GM10248 (cell line): ENCODE measurements around the gene CDH23.

Experiments used
- CTCF ChIA-PET: fragments of 300-600 bp; sonication (Branson Sonifier 250); formaldehyde crosslinking; extraction: SDS; loops from one replicate; lab custom pipeline; 2021; ENCODE audit warnings: antibody characterized with exemption; lab: Yijun Ruan, JAX
- POLR2A ChIA-PET: fragments of 350-650 bp; sonication (Branson Sonifier 250); formaldehyde crosslinking; extraction: SDS; loops from one replicate; lab custom pipeline; 2020; ENCODE audit warnings: antibody characterized with exemption; lab: Yijun Ruan, JAX
- DNase-seq: peaks from one replicate; pipeline ENCODE4 v3.0.0; 2012; ENCODE audit errors: extremely low spot score
- TF ChIP-seq, protein P1 (sequence below): IDR thresholded peaks from 2 replicates; pipeline ENCODE4 v1.5.1; 2012; ENCODE audit warnings: mild to moderate bottlenecking, low read depth; ENCODE audit errors: extremely low read depth, missing control alignments, control extremely low read depth

The CDH23 gene

GRCh38 chr10:71752391-71753090 lies 355.8 kb downstream of the CDH23 start:
- POLR2A ChIA-PET: no interaction called here
- DNase-seq: no peak
- CTCF ChIA-PET: interaction anchor here (0.8 to 1.4 kb wide), 7 partner anchors 10 to 144 kb away, joined by 3 to 4 read pairs (median 3); partner anchors contain the start of gene VSIR
- TF ChIP-seq, protein P1, sequence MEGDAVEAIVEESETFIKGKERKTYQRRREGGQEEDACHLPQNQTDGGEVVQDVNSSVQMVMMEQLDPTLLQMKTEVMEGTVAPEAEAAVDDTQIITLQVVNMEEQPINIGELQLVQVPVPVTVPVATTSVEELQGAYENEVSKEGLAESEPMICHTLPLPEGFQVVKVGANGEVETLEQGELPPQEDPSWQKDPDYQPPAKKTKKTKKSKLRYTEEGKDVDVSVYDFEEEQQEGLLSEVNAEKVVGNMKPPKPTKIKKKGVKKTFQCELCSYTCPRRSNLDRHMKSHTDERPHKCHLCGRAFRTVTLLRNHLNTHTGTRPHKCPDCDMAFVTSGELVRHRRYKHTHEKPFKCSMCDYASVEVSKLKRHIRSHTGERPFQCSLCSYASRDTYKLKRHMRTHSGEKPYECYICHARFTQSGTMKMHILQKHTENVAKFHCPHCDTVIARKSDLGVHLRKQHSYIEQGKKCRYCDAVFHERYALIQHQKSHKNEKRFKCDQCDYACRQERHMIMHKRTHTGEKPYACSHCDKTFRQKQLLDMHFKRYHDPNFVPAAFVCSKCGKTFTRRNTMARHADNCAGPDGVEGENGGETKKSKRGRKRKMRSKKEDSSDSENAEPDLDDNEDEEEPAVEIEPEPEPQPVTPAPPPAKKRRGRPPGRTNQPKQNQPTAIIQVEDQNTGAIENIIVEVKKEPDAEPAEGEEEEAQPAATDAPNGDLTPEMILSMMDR: no peak

GRCh38 chr10:71753091-71753959 lies 356.6 kb downstream of the CDH23 start:
- TF ChIP-seq, protein P1: no peak
- ChIA-PET POLR2A (no interaction called here), CTCF (interaction anchor here (0.8 to 1.4 kb wide), 5 partner anchors 12 to 143 kb away, joined by 3 to 4 read pairs (median 3); partner anchors contain the start of gene VSIR)
- no peak for DNase-seq

DNA sequence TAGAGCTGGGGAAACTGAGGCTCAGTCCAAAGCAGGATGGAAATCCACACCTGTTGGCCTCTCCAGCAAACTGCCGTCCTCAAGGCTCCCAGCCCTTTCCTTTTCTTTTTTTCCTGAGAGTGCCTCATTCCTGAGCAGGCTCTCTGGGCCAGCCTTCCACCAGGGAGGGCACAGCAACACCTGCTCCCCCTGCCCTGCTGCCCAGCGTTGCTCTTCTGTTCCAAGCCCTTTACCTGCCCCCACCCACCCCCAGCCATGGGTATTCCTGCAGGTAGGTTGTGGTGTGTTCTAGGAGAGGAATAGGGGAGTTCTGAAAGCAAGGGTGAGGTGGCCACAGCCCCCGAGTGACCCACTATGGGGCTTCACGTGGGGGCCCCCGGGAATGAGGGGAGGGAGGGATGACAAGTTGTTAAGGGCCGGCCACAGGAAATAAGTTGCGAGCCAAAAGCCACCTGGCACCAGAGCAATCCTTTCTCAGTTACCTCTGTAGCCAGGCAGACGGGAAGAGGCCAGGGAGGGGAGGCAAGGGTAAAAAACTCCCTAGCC lies 357.3 kb downstream of the CDH23 start:
- POLR2A ChIA-PET: no interaction called here
- CTCF ChIA-PET: interaction anchor here (1.2 kb wide), 1 partner anchor 10 kb away, joined by 3 read pairs; no protein-coding TSS in a partner anchor
- TF ChIP-seq, protein P1: no peak
- DNase-seq: no peak

GRCh38 chr10:71754562-71754961 lies 357.8 kb downstream of the CDH23 start:
- TF ChIP-seq, protein P1: no peak
- no peak for DNase-seq
- POLR2A ChIA-PET: no interaction called here
- CTCF ChIA-PET: interaction anchor here (1.2 kb wide), 1 partner anchor 11 kb away, joined by 3 read pairs; no protein-coding TSS in a partner anchor

- CTCF ChIA-PET: interaction anchor here (0.7 to 4.4 kb wide), 4 partner anchors 12 to 56 kb away, joined by 3 to 21 read pairs (median 10); partner anchors contain the start of gene VSIR
- TF ChIP-seq, protein P1: no peak
- POLR2A ChIA-PET: interaction anchor here (0.5 kb wide), 1 partner anchor 1382 kb away, joined by 3 read pairs; no protein-coding TSS in a partner anchor
- no peak for DNase-seq
Measured at GRCh38 chr10:71755179-71755879, 358.6 kb downstream of the CDH23 start.
